Measurements from ENCODE around the gene ZNF775.

Gene ZNF775

GRCh38 chr7:150375662-150376521 lies 3.2 kb upstream of the ZNF775 start:
- no peak for TF ChIP-seq CTCF (IDR thresholded peaks at IDR 0.05; ENCODE audit: insufficient read depth, low read length)
- TF ChIP-seq POLR2AphosphoS5 (IDR thresholded peaks at IDR 0.05; ENCODE audit: low read depth) = peak; percentile 17; the same call in 1 of the 2 replicates
- Histone ChIP-seq H3K27me3 (ENCODE audit: insufficient read depth, poor library complexity, severe bottlenecking) (no peaks in the 10 kb centered on the region), H3K4me3 (replicated peaks; ENCODE audit: insufficient read depth, low read length) (no peak overlapping the region), H3K27ac (replicated peaks) (0 out of 2 replicates have a peak overlapping the region, but pooled peaks have one; percentile 18)
- DNase-seq (ENCODE audit: low read depth in 1 of 2, low spot score in 1 of 2) = no peak

GRCh38 chr7:150376560-150376959 lies 2.6 kb upstream of the ZNF775 start:
- 0 out of 2 replicates have a peak overlapping the region, but pooled peaks have one; percentile 18 for H3K27ac ChIP-seq (replicated peaks)
- no peak for TF ChIP-seq SPI1 (IDR thresholded peaks at IDR 0.05; ENCODE audit: borderline replicate concordance, low read depth)
- no peak for TF ChIP-seq CTCF (IDR thresholded peaks at IDR 0.05; ENCODE audit: insufficient read depth, low read length)
- no peak for TF ChIP-seq GABPA (IDR thresholded peaks at IDR 0.05; ENCODE audit: low read depth)
- 0 out of 2 replicates have a peak, but pooled peaks have one; percentile 13 for TF ChIP-seq POLR2AphosphoS5 (IDR thresholded peaks at IDR 0.05; ENCODE audit: low read depth)
- TF ChIP-seq REST (IDR thresholded peaks at IDR 0.05; ENCODE audit: insufficient replicate concordance, low read depth) = no peak
- H3K27me3 ChIP-seq (ENCODE audit: insufficient read depth, poor library complexity, severe bottlenecking) = no peaks in the 10 kb centered on the region
- H3K4me3 ChIP-seq (replicated peaks; ENCODE audit: insufficient read depth, low read length) = no peak overlapping the region
- DNase-seq (ENCODE audit: low read depth in 1 of 2, low spot score in 1 of 2) = no peak

GRCh38 chr7:150377196-150377595 lies 1.9 kb upstream of the ZNF775 start:
- no peak for DNase-seq (ENCODE audit: low read depth in 1 of 2, low spot score in 1 of 2)
- TF ChIP-seq SPI1 (IDR thresholded peaks at IDR 0.05; ENCODE audit: borderline replicate concordance, low read depth) = peak; percentile 46; the same call in 1 of the 2 replicates
- no peak for TF ChIP-seq REST (IDR thresholded peaks at IDR 0.05; ENCODE audit: insufficient replicate concordance, low read depth)
- peak overlapping the region; percentile 90 for H3K27ac ChIP-seq (replicated peaks)
- H3K4me3 ChIP-seq (replicated peaks; ENCODE audit: insufficient read depth, low read length) = no peak overlapping the region
- no peaks in the 10 kb centered on the region for H3K27me3 ChIP-seq (ENCODE audit: insufficient read depth, poor library complexity, severe bottlenecking)

GRCh38 chr7:150377635-150378034 lies 1.5 kb upstream of the ZNF775 start:
- Histone ChIP-seq H3K27me3 (ENCODE audit: insufficient read depth, poor library complexity, severe bottlenecking) (no peaks in the 10 kb centered on the region), H3K27ac (replicated peaks) (peak overlapping the region; percentile 90), H3K4me3 (replicated peaks; ENCODE audit: insufficient read depth, low read length) (no peak overlapping the region)
- no peak for DNase-seq (ENCODE audit: low read depth in 1 of 2, low spot score in 1 of 2)
- TF ChIP-seq CTCF (IDR thresholded peaks at IDR 0.05; ENCODE audit: insufficient read depth, low read length) = no peak
- no peak for TF ChIP-seq SPI1 (IDR thresholded peaks at IDR 0.05; ENCODE audit: borderline replicate concordance, low read depth)
- TF ChIP-seq GABPA (IDR thresholded peaks at IDR 0.05; ENCODE audit: low read depth) = no peak
- TF ChIP-seq REST (IDR thresholded peaks at IDR 0.05; ENCODE audit: insufficient replicate concordance, low read depth) = no peak
- no peak for TF ChIP-seq POLR2AphosphoS5 (IDR thresholded peaks at IDR 0.05; ENCODE audit: low read depth)

Measured in HL-60 (cell line).